Putamen (tissue), 1 donor: Measurements from ENCODE around the gene KRT86.

Experiments
- DNase-seq: peaks from one replicate; pipeline ENCODE4 v3.0.0-alpha.2; 2016; ENCODE audit warnings: low spot score

The KRT86 gene

DNA sequence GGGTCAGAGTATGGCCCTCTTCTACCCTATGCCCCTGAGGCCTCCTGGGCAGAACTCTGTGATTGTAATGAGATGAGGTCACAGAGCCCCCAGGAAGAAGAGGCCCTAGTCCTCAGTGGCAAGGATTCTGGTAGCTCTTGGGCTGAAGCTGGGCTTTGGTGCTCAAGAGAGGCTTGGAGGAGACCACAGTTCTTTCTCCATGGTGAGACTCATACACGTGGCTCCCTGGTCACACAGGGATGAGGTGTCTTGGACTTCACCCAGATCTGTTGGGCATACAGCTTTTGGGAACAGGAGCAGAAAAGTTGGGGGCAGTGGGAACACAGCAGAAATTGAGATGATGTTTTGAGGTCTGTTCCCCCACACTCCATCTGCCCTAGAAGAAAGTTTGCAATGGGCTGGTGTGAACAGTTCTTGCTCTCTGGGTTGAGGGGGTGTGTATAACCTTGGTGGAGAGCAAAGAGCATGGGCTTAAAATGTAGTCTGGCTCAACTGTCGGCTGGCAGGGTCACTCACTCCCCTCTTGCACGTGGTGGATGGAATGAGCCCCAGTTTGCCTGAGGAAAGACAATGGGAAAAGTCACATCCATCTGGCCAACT, at the start of gene KRT86:
Gene KRT86, plus strand, starts transcription at position 125 of the 600 bp plus-strand sequence. CDS start 27,272 bp downstream, outside the sequence.
- no peak for DNase-seq

DNA sequence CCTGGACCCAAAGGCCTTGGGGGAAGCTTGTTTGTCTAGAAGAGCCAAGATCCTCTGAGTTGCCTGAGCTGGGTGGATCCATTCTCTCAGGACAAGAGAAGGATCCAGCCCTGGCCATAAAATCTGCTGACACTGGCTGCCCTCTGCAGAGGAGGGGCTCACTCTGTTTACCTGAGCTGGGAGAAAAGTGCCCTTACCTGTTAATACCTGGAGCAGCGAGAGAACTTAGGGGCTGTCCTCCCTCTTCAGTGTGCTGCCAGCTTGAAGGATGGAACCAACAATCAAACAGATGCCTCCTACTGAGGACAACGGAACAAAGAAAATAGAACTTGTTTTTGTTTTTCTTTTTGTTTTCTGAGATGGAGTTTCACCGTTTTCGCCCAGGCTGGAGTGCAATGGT, 48.7 kb upstream of the KRT86 start:
- DNase-seq = no peak

DNA sequence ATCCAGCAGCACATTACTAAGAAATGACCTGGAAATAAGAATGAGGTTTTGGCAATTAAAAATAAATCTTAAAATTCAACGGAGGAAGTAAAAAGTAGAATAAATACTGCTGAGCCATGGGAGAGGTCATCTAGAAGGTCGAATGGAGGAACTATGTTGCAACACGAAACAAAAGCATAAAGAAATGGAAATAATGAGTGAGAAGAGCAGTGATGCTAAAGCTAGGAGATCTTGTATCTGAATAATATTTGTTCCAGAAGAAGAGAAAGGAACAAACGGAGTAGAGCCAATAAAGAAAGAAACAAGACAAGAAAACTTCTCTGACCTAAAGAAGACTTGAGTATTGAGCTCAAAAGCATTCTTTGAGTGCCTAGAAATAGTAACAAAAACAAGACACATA, 48.0 kb upstream of the KRT86 start:
- no peak for DNase-seq

DNA sequence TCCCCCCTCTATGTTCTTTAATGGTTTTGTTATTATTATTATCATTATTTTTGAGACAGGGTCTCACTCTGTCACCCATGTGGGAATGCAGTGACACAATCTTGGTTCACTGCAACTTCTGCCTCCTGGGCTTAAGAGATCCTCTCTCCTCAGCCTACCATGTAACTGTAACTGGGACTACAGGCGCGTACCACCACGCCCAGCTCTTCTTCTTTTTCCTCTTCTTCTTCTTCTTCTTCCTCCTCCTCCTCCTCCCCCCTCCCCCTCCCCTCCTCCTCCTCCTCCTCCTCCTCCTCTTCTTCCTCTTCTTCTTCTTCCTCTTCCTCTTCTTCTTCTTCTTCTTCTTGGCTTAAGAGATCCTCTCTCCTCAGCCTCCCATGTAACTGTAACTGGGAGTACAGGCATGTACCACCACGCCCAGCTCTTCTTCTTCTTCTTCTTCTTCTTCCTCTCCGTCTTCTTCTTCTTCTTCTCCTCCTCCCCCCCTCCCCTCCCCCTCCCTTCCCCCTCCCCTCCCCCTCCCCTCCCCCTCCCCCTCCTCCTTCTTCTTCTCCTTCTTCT, 46.8 kb upstream of the KRT86 start:
- no peak for DNase-seq

DNA sequence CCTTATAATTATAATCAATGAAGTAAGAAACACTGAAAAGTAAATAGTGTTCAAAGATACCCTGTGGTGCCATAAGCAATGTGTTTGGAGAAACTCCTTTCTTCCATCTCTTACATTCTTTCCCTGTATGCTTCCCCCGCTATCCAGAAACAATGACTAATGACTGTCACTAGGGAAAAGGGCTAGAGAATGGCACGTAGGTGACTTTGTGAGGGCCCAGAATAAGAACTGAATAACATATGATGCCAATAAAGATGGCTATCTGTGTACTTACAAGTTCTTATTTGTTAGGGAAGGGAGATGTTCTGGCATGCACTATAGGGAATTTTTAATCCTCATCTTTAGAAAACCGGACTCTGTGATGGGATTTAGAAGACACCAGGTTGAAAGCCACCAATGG, 46.1 kb upstream of the KRT86 start:
- DNase-seq = no peak

DNA sequence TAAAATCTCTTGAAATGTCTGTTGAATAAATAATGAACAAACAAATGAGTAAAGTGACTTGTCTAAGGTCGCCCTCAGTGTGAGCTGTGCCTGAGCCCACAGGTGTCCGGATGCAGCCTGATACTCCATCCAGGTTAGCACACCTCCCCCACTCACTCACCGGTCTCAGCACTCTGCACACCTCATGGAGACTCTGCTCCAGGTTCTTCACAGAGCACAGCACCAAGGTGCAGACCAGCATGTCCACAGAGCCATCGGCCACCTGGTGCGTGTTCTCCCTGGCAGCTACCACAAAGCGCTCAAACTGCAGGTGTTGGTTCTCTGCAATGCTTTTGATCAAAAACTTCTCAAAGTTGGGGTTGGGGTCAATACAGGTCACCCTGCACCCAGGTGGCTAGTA, 45.5 kb upstream of the KRT86 start:
- no peak for DNase-seq

DNA sequence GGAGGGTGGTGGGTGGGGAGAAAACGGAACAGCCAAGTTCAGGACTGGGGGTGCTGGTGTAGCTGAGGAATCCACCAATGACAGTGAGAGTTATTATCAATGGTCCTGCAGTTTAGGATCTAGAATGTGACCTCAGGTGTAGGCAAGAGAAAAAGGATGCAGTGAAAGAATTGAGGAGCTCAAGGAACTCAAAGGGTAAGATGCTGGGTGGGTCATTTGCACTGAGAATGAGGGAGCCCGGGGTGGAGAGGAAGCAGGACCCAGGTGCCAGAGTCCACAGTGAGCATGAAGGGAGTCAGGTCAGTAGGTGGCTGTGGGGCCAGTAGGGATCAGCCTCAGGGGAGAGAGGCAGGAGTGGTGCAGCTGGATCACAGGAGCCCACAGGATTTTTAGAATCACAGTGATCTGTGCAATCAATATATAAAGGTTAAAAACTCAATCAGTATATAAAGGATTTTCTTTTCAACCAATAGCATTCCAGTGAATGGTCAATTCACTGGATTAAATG, 44.6 kb upstream of the KRT86 start:
- no peak for DNase-seq

DNA sequence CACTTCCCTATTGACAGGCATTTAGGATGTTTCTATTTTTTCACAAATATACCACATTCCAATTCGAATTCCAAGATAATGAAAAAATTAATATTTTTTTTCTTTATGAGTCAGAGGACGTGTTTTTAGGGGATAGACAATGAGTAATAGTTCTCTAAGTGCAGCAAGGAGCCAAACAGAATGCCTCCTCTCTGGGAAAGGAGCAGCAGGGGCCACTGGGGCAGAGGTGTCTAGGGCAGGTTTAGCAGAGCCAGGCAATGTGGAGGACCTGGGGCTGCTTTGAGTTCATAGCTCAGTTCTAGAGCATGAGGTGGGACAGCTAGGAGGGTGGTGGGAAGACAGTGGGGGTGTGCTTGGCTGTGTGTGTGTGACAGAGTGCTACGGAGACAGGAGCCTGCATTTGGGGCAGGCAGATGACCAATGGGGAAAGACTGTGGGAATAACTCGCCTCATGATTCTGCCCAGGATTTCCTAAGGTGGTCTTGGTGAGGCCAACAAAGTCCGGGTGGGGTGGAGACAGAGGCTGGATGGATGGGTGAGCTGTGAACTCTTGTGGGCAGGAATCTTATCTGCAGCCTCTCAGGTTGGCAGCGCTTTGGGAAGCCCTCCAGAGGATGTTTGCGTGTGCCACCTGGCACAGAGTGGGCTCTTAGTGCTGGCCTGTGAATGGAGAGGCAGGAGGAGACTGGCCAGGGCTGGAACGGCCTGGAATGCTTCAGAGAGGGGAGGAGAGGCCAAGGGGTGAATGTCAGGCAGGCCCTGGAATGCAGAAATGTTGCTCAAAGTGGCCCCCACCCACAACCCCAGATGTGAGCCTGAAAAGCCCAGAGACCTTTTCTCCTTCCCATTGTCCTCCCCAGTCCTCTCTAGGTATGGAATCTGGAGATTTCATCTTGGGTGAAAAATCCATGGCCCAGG, 43.8 kb upstream of the KRT86 start:
- DNase-seq = no peak

DNA sequence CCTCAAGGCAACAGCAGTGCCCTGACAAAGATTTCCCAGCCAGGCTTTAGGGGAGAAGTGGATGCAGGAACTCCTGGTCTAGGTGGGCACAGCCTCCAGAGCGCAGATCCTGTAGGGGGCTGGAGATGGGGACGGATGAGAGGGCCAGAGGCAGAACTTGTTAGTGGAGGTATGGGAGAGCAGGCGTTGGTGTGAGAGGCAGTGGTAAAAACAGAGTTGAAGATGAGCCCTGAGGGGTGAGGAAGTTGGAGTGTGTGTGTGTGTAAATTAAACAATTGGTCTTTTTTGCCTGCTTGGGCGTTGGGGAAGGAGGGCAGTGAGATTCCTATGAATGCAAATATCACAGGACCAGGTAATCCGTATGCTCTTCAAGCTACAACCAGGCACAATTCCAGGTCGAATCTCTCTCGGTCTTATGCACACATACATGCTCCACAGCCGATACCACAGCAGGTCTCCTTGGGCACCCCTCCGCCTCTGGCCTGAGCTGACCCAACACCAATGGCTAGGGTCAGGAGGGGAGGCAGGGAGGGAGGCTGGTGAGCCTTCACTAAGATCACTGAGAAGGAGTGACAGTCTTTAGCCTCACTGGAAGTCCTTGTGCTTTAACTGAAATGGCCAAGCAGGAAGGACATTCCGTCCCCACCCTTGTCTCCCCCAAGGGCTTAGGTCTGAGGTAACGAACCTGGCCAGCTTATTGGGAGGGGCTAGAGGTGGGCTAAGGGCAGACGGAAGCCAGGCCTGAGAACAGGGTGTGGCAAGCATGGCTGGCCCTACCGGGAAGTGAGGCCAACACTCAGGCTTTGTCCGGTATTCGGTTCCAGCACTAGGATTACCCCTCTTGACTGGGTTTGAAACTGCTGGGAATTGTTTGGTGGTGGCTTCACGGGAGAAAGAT, 42.9 kb upstream of the KRT86 start:
- DNase-seq = no peak

DNA sequence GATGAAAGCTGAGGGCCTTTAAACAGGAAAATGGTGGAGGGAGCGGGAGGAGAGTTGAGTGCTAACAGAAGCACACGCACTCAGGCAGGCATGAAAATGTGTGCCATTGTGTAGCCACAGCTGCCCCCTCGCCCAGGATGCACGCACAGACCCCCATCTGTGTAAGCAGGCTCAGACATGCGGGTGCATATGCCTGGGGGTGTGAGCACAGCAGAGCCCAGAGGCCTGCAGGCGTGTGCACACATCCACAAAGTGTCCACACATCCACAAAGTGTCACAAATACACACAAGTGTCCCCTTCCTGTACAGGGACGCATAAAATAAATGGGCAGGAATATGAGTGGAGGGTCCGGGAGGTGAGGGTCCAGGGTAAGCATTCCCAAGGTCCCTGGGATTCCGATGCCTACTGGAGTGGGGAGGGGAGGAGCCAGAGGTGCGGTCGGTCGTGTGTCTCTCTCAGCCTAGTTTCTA, 42.2 kb upstream of the KRT86 start:
- DNase-seq = no peak

DNA sequence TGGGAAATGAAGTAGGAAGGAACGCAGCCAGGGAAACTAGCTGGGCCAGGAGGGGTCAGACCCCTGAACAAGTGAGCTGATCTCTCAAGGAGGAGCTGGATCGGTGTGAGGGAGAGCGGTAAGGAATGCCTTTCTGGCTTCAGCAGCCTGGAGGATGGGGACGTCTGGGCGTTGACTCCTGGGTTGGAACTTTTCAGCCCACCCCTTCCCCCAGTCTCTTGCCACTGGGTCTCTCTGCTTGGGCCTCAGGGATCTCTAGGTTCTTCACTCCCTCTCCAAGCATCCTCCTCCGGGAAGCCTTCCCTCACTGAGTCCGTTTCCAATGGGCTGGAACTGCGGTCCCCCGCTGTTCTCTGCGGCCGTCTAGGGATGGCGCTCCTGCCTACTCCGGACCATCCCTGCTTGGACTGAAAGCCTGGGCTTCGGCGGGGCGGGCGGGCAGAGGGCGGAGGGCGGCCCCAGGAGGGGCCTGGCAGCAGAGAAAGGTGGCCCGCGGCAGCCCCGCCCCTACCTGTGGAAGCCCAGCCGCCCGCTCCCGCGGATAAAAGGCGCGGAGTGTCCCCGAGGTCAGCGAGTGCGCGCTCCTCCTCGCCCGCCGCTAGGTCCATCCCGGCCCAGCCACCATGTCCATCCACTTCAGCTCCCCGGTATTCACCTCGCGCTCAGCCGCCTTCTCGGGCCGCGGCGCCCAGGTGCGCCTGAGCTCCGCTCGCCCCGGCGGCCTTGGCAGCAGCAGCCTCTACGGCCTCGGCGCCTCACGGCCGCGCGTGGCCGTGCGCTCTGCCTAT, 41.6 kb upstream of the KRT86 start, which contains the start of gene KRT7:
Gene KRT7, plus strand, starts transcription at position 570 of the 788 bp plus-strand sequence. Its CDS starts 54 bp downstream, at position 624.
- no peak for DNase-seq

DNA sequence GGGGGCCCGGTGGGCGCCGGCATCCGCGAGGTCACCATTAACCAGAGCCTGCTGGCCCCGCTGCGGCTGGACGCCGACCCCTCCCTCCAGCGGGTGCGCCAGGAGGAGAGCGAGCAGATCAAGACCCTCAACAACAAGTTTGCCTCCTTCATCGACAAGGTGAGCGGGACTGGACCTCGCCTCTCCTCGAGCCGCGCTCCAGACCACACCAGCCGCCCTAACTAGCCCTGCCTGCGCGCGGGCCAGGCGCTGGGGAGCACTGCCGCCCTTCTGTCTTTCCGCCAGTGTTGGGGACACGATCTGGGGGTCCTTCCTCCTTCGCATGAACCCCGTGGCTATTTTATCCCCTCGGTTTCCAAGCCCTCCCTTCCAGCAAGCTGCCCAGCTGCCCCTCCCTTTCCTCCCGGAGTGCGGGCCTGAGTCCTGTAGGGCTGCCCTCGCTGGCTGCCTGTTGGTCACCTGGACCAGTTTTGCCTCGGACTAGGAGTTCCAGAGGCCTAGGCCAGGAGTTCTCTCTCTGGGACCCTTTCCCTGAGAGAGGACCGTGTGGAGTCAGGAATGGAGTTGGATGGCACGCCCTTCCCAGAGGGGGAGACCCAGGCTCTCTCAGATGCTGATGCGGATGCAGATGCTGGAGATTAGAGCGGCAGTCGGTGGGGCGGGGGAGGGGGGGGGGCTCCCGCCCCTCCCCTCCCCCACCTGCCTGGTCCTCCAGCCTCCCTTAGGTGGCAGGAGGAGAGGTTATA, 40.8 kb upstream of the KRT86 start:
- DNase-seq = no peak

DNA sequence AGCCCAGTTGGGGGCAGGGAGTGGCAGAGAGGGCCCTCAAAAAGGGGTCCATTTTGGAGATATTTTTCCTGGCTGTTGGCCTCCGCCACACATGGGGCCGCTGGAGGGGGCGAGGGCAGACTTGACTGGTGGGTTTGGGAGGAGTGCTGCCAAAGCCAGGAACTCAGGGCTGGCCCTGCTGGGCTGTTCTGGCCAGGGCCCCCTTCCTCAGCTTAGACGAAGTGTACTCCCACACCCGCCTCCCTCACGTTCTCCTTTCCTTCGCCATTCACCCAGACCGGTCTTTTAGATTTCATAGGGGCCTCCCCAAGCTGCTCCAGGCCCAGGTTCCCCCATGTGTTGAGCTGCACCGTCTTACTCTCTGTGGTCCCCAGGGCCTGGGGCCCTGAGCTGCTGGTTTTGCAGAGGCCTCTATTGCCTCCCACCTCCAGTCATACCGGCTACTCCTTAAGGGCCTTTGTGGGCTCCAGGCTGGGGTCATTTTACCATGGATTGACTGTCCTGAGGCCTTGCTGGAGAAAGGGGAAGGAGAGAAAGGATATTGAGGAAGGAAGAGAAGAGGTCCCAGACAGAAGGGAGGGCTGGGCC, 40.1 kb upstream of the KRT86 start:
- no peak for DNase-seq

DNA sequence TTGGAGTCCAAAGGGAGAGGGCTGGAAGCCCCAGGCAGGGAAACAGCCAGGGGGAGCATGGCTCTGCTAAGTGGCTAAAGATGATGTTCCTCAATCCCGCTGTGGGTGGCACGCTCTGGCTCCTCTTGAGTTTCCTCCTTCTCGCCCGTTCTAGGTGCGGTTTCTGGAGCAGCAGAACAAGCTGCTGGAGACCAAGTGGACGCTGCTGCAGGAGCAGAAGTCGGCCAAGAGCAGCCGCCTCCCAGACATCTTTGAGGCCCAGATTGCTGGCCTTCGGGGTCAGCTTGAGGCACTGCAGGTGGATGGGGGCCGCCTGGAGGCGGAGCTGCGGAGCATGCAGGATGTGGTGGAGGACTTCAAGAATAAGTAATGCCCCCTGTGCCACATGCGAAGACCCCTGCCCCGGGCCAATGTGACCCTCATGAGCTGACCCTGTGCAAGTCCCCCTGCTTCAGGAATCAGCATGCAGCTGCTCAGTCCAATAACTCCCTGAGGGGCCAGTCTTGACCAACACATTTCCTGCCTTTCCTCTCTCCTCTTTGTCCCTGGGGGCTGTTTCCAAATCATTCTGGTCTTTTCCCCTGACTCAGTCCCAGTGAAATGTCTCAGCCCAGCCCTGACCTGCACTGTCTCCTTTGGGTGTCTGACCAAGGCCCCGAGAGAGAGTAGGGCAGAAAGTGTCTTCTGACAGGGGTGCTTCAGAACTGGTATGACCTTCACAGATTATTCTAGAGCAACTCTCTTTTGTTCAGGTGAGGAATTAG, 39.3 kb upstream of the KRT86 start:
- no peak for DNase-seq

DNA sequence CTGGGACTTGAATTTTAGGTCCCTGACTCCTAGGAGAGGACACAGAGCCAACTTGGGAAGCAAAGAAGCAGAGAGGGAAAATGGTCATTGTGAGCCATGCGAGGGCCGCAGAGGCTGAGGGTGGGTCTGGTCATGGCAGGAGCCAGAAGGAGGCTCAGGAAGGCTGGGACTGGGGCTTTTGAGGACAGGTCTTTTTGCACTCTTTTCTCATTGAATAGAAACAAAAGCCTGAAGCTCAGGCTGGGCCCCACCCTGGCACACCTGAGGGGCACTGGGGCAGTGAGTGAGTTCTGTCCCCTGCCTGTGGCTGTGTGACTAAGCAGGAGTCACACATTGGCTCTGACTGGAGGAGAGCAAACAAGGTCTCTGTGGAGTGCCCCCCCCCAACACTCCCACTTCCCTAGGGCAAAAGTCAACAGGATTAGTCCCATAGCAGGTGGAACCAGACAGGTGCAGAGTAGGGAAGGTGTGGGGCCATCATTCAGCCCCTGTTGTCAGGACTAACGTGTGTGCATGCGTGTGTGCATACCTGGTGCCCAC, 38.6 kb upstream of the KRT86 start:
- no peak for DNase-seq

DNA sequence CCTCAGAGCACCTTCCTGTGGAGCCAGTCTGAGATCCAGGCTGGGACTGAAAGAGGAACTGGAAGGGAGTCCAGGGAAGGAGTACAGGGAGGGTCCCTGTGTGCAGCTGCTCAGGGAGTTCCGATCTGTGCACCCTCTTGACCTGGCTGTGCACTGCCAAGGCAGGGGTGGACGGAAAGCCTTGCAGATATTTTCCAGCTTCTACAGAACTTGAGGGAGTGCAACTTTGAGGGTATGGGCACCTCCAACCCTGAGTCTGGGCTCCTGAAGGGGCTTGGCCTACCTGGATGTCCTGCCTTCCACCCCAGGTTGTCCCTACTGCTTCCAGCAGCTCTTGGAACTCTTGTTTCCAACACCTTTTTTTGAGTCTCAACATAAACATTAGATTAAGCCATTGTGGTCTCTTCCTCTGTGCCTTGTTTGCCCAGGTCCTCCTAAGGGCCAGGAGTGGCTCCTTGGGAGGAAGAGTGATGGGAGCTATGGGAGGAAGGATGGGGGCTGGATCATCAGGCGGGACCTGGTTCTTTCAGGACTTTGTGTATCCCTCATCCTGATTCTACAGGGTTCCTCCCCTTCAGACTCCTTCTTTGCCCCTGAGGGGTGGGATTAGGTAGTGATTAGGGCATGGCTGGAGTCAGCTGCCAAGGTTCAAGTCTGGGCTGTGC, 37.9 kb upstream of the KRT86 start:
- no peak for DNase-seq

DNA sequence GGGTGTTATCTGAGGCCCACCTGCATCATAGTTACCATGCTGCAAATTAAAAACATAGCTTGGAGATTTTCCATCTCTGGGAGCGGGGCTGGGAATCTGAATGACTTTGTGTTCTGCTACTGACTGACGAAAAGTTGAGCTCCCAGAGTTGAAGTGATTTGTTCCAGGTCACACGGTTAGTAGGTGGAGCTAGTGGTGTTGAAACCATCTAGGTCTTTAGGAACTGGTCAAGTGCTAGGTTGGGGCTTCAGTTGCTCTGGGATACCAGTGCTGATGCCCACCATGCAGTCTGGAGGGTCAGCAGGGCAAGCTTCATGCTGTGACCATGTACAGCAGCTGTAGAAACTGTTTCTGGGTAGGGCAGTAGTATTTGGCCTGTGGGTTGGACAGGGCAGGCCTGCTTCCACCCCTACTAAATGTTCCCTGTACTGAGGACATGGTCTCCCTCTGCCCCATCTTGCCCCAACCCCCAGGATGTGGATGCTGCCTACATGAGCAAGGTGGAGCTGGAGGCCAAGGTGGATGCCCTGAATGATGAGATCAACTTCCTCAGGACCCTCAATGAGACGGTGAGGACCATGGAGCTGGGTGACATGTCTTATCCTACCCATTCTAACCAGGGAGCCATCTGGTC, 36.1 kb upstream of the KRT86 start:
- no peak for DNase-seq
